GM12891 (cell line): ENCODE results near the gene ARHGEF9.

ENCODE experiments used
- POLR2A ChIP-seq: IDR thresholded peaks from 2 replicates; pipeline ENCODE4 v1.6.1; 2011; ENCODE audit warnings: low read depth, low read length, control low read depth
- POLR2AphosphoS5 ChIP-seq: IDR thresholded peaks from 2 replicates; pipeline ENCODE4 v1.6.1; 2011; ENCODE audit warnings: low read depth, low read length, control low read depth

- TF ChIP-seq POLR2AphosphoS5, result no peak
- no peak for TF ChIP-seq POLR2A
Measured at GRCh38 chrX:63817696-63818095, 32.7 kb upstream of the ARHGEF9 start.
